KOPT-K1 (cell line): ENCODE data around the gene LIPH.
"Not testable (repeated sequence)": the region's sequence is repeated elsewhere in the genome, so short reads cannot be mapped to it uniquely, and the experiment has no call there.

Experiments
- H3K27ac ChIP-seq: fragments of 200-600 bp; sonication (generic); 2 replicates; pipeline ENCODE4 v1.5.1; 2016; ENCODE audit warnings: antibody characterized with exemption, mild to moderate bottlenecking, low read depth, low read length; ENCODE audit not compliant: poor library complexity, severe bottlenecking
- H3K36me3 ChIP-seq: fragments of 200-600 bp; sonication (generic); 2 replicates; pipeline ENCODE4 v1.5.1; 2017; ENCODE audit warnings: antibody characterized with exemption, mild to moderate bottlenecking, low read length, moderate library complexity; ENCODE audit not compliant: insufficient read depth
- H3K9me3 ChIP-seq: fragments of 200-600 bp; sonication (generic); 2 replicates; pipeline ENCODE4 v1.5.1; 2017; ENCODE audit warnings: antibody characterized with exemption, low read length, mild to moderate bottlenecking; ENCODE audit not compliant: insufficient read depth, poor library complexity, severe bottlenecking

The LIPH gene

DNA sequence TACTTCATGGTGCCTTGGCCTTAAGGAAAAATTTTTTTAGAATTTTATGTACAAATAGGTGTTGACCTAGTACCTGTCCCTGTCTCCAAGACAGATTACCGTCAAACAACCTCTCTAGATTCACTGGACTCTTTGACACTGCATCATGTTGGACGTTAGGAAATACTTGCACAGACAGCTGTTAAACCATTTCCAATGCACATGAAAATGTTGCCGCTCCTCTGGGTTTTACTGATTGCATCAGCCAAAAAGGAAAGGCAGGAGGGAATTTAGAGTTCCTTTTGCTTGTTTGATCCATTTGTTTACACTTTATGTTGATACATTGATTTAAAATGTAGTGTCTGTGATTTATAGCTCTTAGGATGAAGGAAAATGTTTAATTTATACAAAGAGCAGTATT is 68.1 kb downstream of the LIPH start:
- Histone ChIP-seq H3K9me3 (no peaks in the 10 kb centered on the region), H3K36me3 (peaks cover 8% of the 10 kb centered on the region; the same call in 1 of the 2 replicates), H3K27ac (no peak overlapping the region)

DNA sequence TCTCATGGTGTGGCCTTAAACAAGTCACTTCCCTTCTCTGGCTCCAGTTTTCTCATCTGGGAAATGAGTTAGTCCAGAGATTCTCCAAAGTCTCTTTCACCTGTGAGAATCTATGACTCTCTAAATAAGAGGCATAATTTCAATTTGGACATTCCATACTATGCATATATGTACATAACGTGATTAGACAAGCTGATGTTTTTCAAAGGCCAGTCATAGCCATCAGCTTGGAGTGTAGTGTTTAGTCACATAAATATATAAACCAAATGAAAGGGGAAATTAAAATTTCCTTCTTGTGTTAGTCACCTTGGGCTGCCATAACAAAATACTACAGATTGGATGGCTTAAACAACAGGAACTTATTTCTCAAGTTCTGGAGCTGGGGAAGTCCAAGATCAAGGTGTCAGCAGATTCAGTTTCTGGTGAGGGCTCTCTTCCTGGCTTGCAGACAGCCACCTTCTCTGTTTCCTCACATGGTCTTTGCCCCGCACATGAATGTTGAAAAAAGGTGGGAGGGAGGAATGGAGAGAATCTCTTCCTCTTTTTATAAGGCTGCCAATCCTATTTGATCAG is 72.9 kb downstream of the LIPH start:
- no peak overlapping the region for H3K27ac ChIP-seq
- H3K9me3 ChIP-seq, result no peaks in the 10 kb centered on the region

DNA sequence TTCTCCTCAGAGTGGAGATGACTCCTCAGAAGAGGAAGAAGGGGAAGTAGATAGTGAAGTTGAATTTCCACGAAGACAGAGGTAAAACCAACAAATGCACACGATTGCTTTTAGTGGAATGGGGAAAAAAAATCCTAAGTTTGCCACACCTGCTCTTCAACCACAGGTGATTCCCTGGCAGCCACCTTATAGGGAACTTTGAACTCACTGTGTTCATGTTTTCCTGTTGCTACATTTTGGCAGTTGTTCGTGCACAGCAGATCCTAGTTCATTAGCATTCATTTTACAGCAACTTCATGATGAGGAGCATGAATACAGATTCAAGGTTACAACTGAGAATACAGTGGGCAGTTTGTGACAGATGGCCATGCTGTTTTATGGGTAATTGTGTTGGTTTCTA is 75.1 kb downstream of the LIPH start:
- Histone ChIP-seq H3K27ac (no peak overlapping the region), H3K9me3 (no peaks in the 10 kb centered on the region), H3K36me3 (no peaks in the 10 kb centered on the region)

More for the DNA sequence above, 72.9 kb downstream of the LIPH start:
- no peaks in the 10 kb centered on the region for H3K36me3 ChIP-seq

DNA sequence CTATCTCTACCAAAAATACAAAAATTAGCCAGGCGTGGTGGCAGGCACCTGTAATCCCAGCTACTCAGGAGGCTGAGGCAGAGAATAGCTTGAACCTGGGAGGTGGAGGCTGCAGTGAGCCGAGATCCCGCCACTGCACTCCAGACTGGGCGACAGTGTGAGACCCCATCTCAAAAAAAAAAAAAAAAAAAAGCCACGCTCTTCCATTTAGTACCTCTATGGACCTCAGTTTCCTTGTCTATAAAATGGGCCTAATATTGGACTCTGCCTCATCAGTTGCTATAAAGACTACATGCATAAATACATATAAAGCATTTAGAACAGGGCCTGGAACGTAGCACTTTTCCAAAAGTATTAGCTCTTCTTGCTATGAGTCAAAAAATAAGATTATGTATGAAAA is 77.5 kb downstream of the LIPH start:
- not testable (repeated sequence) for H3K36me3 ChIP-seq, H3K27ac ChIP-seq, H3K9me3 ChIP-seq

DNA sequence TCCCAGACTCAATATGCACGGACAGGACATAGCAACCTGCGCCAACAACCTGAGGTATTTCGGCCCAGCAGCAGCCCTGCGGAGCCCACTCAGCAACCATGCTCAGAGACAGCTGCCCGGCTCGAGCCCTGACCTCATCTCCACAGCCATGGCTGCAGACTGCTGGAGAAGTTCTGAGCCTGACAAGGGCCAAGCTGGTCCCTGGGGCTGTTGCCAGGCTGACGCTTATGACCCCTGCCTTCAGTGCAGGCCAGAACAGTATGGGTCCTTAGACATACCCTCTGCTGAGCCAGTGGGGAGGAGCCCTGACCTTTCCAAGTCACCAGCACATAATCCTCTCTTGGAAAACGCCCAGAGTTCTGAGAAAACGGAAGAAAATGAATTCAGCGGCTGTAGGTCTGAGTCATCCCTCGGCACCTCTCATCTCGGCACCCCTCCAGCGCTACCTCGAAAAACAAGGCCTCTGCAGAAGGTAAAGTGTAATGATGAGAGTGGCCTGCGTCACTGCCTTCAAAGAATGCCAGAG is 79.0 kb downstream of the LIPH start:
- Histone ChIP-seq H3K36me3 (no peaks in the 10 kb centered on the region), H3K27ac (no peak overlapping the region)

DNA sequence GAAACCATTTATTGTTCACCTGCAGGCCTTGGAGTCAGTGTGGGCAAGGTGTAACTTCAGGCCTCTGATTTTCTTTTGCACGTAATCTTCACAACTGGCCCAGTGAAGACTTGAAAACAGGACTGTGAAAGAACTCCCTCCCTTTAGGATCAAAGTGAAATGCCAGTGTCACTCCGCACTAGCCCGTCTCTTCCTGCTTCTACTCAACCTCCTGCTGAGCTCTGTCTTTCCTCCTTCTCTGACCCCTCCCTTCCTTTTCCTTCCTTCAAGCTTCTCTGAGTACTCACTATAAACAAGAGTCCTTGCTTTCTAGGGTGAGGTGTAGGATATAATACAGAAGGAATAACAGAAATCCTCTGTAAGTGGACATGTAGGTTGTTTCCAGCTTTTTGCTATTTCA is 82.1 kb downstream of the LIPH start:
- no peaks in the 10 kb centered on the region for H3K9me3 ChIP-seq
- H3K27ac ChIP-seq, result no peak overlapping the region
- no peaks in the 10 kb centered on the region for H3K36me3 ChIP-seq

More for the DNA sequence above, 79.0 kb downstream of the LIPH start:
- no peaks in the 10 kb centered on the region for H3K9me3 ChIP-seq

DNA sequence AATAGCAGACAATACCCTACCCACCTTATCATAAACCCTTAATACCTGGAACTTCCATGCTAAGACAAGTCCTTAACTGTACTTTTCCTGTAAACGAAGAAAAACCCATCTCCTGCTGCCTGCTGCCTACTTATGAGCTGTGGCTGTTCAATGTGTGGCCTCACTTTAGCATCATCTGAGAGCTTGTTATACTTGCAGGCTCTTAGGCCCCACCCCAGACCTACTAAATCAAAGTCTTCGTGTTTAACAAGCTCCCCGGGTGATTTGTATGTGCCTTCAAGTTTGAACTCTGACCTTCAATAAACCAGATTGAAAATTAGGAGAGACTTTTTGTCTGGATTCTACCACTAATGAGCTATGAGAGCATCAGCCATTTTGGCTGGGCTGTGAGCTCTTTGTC is 82.8 kb downstream of the LIPH start:
- no peaks in the 10 kb centered on the region for H3K36me3 ChIP-seq
- H3K9me3 ChIP-seq, result no peaks in the 10 kb centered on the region
- no peak overlapping the region for H3K27ac ChIP-seq

DNA sequence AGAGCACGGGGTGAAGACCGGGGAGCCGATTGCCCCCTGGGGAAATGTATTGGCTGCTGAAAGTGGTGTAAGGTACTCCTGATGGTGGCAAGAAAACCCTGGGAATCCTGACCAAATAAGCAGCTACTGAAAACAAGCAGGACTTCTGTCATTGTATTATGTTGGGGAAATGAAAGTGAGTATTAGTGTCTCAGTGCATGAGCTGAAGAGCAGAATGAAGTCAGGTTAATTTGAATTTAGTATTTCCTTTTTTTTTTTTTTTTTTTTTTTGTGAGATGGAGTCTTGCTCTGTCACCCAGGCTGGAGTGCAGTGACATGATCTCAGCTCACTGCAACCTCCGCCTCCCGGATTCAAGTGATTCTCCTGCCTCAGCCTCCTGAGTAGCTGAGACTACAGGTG is 86.3 kb downstream of the LIPH start:
- H3K9me3 ChIP-seq, H3K27ac ChIP-seq, H3K36me3 ChIP-seq: not testable (repeated sequence)

DNA sequence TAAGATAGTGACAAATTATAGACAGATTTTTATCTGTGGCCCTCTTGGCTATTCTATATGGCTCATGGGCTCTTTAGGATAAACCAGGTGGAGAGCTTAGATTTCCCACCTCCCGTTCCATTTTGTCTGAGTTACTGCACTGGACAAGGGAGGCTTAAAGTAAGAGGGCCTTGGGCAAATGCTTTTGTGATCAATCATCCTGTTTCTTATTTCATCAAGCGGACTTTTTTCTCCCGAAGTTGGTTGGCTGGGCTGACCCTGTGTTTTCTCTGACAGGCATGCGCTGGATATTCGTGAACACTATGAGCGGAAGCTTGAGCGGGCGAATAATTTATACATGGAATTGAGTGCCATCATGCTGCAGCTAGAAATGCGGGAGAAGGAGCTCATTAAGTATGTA is 86.9 kb downstream of the LIPH start:
- Histone ChIP-seq H3K9me3 (no peaks in the 10 kb centered on the region), H3K36me3 (no peaks in the 10 kb centered on the region)

DNA sequence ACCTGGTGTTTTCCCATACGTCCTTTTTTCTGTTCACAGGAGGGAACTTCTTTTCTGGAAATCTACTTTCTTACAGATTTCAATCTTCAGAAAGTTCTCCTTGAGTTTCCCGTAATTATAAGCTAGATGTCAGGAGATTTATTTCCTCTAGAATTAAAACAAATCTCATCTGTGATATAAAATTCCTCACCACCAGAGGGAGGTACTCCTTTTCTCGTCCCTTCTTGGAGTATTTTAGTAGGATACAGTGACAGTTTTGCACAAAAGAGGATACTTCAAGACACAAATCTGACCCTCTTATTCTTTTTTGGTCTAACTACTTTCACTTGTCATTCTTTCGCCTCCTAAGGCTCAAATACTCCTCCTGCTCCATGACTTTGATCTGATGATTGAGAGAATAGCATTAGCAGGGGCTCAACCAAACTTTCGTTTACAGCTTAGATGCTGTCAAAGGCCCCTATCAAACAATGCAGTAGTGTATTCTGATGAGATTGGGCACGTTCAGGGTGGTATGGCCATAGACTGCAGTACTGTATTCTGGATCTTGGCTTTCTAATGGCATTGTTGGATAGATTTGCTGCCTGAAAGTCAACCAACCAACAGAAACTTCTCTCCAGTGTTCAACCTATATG is 91.6 kb downstream of the LIPH start:
- Histone ChIP-seq H3K36me3 (no peaks in the 10 kb centered on the region), H3K27ac (no peak overlapping the region), H3K9me3 (no peaks in the 10 kb centered on the region)

More for the DNA sequence above, 86.9 kb downstream of the LIPH start:
- no peak overlapping the region for H3K27ac ChIP-seq

DNA sequence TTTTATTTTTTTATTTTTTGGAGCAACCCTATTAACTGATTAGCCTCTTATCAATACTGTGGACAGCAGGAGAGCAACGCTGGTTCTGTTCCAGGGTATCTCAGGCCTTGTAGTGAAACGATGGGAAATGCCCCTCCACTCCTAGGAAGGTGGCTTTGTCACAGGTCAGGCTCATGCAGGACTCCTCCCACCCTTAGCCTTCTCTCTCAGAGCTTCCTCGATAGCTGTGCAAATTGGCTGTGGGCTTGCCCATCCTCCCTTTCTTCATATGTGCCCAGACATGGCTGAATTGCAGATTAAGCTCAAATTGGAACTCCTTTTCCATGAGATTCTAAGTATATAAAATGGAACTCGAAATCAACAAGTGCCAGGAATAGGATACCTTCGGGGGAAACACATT is 92.1 kb downstream of the LIPH start:
- H3K9me3 ChIP-seq, result no peaks in the 10 kb centered on the region
- no peak overlapping the region for H3K27ac ChIP-seq
- no peaks in the 10 kb centered on the region for H3K36me3 ChIP-seq

DNA sequence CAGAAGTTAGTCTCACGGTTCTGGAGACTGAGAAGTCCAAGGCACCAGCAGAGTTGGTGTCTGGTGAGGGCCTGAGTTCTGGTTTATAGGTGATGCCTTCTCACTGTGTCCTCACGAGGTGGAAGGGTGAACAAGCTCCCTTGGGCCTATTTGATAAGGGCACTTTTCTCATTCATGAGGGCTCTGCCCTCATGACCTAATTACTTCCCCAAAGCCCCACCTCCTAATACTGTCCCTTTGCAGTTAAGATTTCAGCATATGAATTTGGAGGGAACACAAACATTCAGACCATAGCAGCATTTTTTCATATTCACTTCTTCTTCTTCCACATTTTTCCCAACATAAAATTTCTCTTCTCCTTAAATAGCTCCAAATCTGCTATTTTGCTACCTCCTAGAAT is 95.0 kb downstream of the LIPH start:
- Histone ChIP-seq H3K36me3 (no peaks in the 10 kb centered on the region), H3K9me3 (no peaks in the 10 kb centered on the region), H3K27ac (no peak overlapping the region)
